Measurements from ENCODE around the gene ARHGAP10.

Gene ARHGAP10

DNA sequence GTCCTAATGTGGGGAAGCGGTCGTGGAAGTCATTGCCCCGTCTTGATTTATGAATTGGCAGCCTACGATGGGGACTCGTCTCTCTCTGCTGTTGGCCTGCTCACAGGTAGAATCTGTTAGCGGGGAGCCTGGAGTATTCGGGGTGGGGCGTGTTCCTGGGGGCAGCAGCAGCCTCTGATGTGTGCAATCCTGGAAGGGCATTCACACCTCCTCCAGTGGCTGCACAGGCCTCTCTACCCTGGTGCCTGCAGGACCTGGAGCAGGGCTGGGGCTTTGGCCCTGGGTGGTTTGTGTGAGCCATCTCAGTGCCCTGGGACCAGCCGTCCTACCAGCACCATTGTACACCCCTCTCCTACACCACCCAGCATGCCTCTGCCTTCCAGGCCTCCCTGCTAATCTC lies 340.9 kb downstream of the ARHGAP10 start:
- no peak overlapping the region for H3K4me3 ChIP-seq (ENCODE audit: low read length)
- no peaks in the 10 kb centered on the region for H3K79me2 ChIP-seq (ENCODE audit: low read length)
- TF ChIP-seq, protein P1, sequence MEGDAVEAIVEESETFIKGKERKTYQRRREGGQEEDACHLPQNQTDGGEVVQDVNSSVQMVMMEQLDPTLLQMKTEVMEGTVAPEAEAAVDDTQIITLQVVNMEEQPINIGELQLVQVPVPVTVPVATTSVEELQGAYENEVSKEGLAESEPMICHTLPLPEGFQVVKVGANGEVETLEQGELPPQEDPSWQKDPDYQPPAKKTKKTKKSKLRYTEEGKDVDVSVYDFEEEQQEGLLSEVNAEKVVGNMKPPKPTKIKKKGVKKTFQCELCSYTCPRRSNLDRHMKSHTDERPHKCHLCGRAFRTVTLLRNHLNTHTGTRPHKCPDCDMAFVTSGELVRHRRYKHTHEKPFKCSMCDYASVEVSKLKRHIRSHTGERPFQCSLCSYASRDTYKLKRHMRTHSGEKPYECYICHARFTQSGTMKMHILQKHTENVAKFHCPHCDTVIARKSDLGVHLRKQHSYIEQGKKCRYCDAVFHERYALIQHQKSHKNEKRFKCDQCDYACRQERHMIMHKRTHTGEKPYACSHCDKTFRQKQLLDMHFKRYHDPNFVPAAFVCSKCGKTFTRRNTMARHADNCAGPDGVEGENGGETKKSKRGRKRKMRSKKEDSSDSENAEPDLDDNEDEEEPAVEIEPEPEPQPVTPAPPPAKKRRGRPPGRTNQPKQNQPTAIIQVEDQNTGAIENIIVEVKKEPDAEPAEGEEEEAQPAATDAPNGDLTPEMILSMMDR (IDR thresholded peaks at IDR 0.05; ENCODE audit: low read length): no peak
- TF ChIP-seq EZH2phosphoT487 (IDR thresholded peaks at IDR 0.05; ENCODE audit: low read length) (no peak), EZH2 (optimal IDR thresholded peaks at IDR 0.05; ENCODE audit: low read depth, low read length) (no peak)
- 0 out of 2 replicates have a peak, but pooled peaks cover 3% of the 10 kb centered on the region for H3K36me3 ChIP-seq (replicated peaks; ENCODE audit: insufficient read depth, low read length)
- H2AFZ ChIP-seq (ENCODE audit: low read length): no peak overlapping the region
- H3K9me2 ChIP-seq (replicated peaks; ENCODE audit: insufficient read depth, low read length): no peaks in the 10 kb centered on the region
- no peak for DNase-seq
- no peak overlapping the region for H3K4me2 ChIP-seq (ENCODE audit: low read depth, low read length)
- H4K20me1 ChIP-seq (ENCODE audit: insufficient read depth, low read length): no peaks in the 10 kb centered on the region
- no peak overlapping the region for H3K9ac ChIP-seq (ENCODE audit: low read length)
- no peaks in the 10 kb centered on the region for H3F3A ChIP-seq (ENCODE audit: insufficient read depth, low read length)
- no peaks in the 10 kb centered on the region for H3K4me1 ChIP-seq (ENCODE audit: low read length)
- no peaks in the 10 kb centered on the region for H3K9me3 ChIP-seq (replicated peaks; ENCODE audit: insufficient read depth, low read length)
- H3K27me3 ChIP-seq (replicated peaks; ENCODE audit: insufficient read depth, low read length): no peaks in the 10 kb centered on the region
- no peak overlapping the region for H3K27ac ChIP-seq (ENCODE audit: low read length)

DNA sequence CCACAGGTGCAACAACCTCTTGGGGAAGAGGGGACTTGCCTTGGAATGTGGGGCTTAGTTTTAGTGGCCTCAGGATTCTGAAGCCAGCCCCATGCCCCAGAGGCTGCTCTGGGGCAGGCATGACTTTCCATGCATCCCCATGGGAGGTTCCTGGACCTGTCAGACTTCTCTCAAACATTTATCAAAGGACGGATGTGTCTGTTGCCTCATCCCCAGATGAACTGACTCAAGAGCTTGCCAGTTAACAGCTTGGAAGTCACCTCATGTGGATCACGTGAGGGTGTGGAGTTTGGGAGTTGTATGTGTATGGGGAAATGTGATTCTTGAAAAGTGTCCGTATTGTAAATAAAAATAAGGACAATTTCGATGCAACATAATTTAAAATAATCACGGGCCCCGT lies 341.5 kb downstream of the ARHGAP10 start:
- Histone ChIP-seq H3K9me3 (replicated peaks; ENCODE audit: insufficient read depth, low read length) (no peaks in the 10 kb centered on the region), H4K20me1 (ENCODE audit: insufficient read depth, low read length) (no peaks in the 10 kb centered on the region), H3K79me2 (ENCODE audit: low read length) (no peaks in the 10 kb centered on the region), H2AFZ (ENCODE audit: low read length) (no peak overlapping the region), H3K4me2 (ENCODE audit: low read depth, low read length) (no peak overlapping the region), H3K27me3 (replicated peaks; ENCODE audit: insufficient read depth, low read length) (no peaks in the 10 kb centered on the region), H3K4me1 (ENCODE audit: low read length) (no peaks in the 10 kb centered on the region), H3K36me3 (replicated peaks; ENCODE audit: insufficient read depth, low read length) (0 out of 2 replicates have a peak, but pooled peaks cover 3% of the 10 kb centered on the region), H3K4me3 (ENCODE audit: low read length) (no peak overlapping the region), H3K27ac (ENCODE audit: low read length) (no peak overlapping the region), H3F3A (ENCODE audit: insufficient read depth, low read length) (no peaks in the 10 kb centered on the region), H3K9ac (ENCODE audit: low read length) (no peak overlapping the region), H3K9me2 (replicated peaks; ENCODE audit: insufficient read depth, low read length) (no peaks in the 10 kb centered on the region)
- TF ChIP-seq, protein P1 (IDR thresholded peaks at IDR 0.05; ENCODE audit: low read length): no peak
- no peak for TF ChIP-seq EZH2 (optimal IDR thresholded peaks at IDR 0.05; ENCODE audit: low read depth, low read length)
- no peak for TF ChIP-seq EZH2phosphoT487 (IDR thresholded peaks at IDR 0.05; ENCODE audit: low read length)
- no peak for DNase-seq

DNA sequence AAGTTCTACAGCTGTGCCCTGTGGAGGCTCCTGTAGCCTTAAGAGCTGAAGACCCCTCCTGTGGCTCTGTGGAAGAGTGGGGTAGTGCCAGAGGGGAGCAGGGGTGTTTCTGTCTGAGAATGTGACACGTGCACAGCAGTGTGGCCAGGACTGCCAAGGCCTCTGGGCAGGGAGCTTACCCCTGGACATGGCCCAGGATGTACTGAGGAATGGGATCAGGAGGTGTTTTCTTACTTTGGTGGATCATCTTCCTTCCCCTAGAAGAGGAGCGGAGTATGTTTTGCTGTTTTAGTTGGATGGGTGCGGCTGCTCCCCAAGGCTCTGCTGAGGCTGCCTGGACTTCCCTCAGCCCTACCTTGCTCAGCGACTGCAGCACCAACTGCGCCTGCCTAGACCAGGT lies 342.6 kb downstream of the ARHGAP10 start:
- Histone ChIP-seq H3K27me3 (replicated peaks; ENCODE audit: insufficient read depth, low read length) (no peaks in the 10 kb centered on the region), H3K9ac (ENCODE audit: low read length) (no peak overlapping the region), H3K4me1 (ENCODE audit: low read length) (no peaks in the 10 kb centered on the region), H3K9me2 (replicated peaks; ENCODE audit: insufficient read depth, low read length) (no peaks in the 10 kb centered on the region), H3K4me2 (ENCODE audit: low read depth, low read length) (no peak overlapping the region), H4K20me1 (ENCODE audit: insufficient read depth, low read length) (no peaks in the 10 kb centered on the region), H3K27ac (ENCODE audit: low read length) (no peak overlapping the region), H2AFZ (ENCODE audit: low read length) (no peak overlapping the region), H3F3A (ENCODE audit: insufficient read depth, low read length) (no peaks in the 10 kb centered on the region), H3K36me3 (replicated peaks; ENCODE audit: insufficient read depth, low read length) (0 out of 2 replicates have a peak, but pooled peaks cover 3% of the 10 kb centered on the region), H3K4me3 (ENCODE audit: low read length) (no peak overlapping the region), H3K79me2 (ENCODE audit: low read length) (no peaks in the 10 kb centered on the region), H3K9me3 (replicated peaks; ENCODE audit: insufficient read depth, low read length) (no peaks in the 10 kb centered on the region)
- DNase-seq: no peak
- TF ChIP-seq EZH2phosphoT487 (IDR thresholded peaks at IDR 0.05; ENCODE audit: low read length): no peak
- TF ChIP-seq, protein P1 (IDR thresholded peaks at IDR 0.05; ENCODE audit: low read length): no peak
- no peak for TF ChIP-seq EZH2 (optimal IDR thresholded peaks at IDR 0.05; ENCODE audit: low read depth, low read length)

All from MM.1S (cell line).